Gastrocnemius medialis (tissue), 4 donors: ENCODE data around the gene TXK. TPM values are rescaled to one million over a fixed set of nuclear protein-coding genes. Genes with fewer than 3 reads are reported as not detected.
"Not testable (repeated sequence)": the region's sequence is repeated elsewhere in the genome, so short reads cannot be mapped to it uniquely, and the experiment has no call there.

Experiments used
- ATAC-seq, 2 donors: fragments of 150-250 bp; one replicate each; pipeline ENCODE4 v1.9.1; 2016
- DNase-seq, 2 donors: peaks; one replicate each; pipeline ENCODE4 v3.0.0-alpha.2; 2019
- H3K27ac ChIP-seq, 4 donors: fragments of 200-600 bp; sonication (generic); 1 replicate in 1 of 4; 2 replicates in 3 of 4; pipeline ENCODE4 v1.5.1; 2016 to 2018; ENCODE audit warnings: mild to moderate bottlenecking in 2 of 4, moderate library complexity in 1 of 4
- H3K27me3 ChIP-seq, 3 donors: fragments of 200-600 bp; sonication (generic) in 2 of 3; 1 replicate in 1 of 3; 2 replicates in 2 of 3; pipeline versions ENCODE4 v1.5.1 to v1.6.0; 2016 to 2019; ENCODE audit warnings: mild to moderate bottlenecking in 1 of 3, moderate library complexity in 1 of 3
- H3K36me3 ChIP-seq, 2 donors: fragments of 200-600 bp; sonication (generic) in 1 of 2; one replicate each; pipeline ENCODE4 v1.5.1; 2017 to 2018
- H3K4me1 ChIP-seq, 2 donors: fragments of 200-600 bp; sonication (generic) in 1 of 2; one replicate each; pipeline ENCODE4 v1.5.1; 2016 to 2017; ENCODE audit warnings: mild to moderate bottlenecking in 2 of 2
- H3K4me3 ChIP-seq, 4 donors: fragments of 200-600 bp; sonication (generic) in 3 of 4; 1 replicate in 1 of 4; 2 replicates in 3 of 4; pipeline ENCODE4 v1.5.1; 2016 to 2019; ENCODE audit warnings: mild to moderate bottlenecking in 2 of 4
- H3K9me3 ChIP-seq, 3 donors: fragments of 200-600 bp; sonication (generic) in 2 of 3; 1 replicate in 1 of 3; 2 replicates in 2 of 3; pipeline ENCODE4 v1.5.1; 2016 to 2019
- POLR2A ChIP-seq, 2 donors: fragments of 450-650 bp; IDR thresholded peaks; one replicate each; pipeline ENCODE4 v1.6.1; 2017; ENCODE audit warnings: antibody characterized with exemption in 2 of 2, mild to moderate bottlenecking in 2 of 2, moderate library complexity in 2 of 2
- in situ Hi-C, 4 donors: fragments of 200-750 bp; cut with MboI; loops; one replicate each; pipeline versions ENCODE4 v1.15.0 to v1.8.0; 2017; ENCODE audit warnings: low sequenced_read_pairs in 4 of 4
- intact Hi-C: fragments of 100-400 bp; cut with DNase I; formaldehyde crosslinking; loops from one replicate; pipeline ENCODE4 v1.15.1; 2023; ENCODE audit warnings: low total_unique reads
- total RNA-seq, 4 donors: library from RNA; depleted of rRNA; stranded (reverse); fragments of >200 nt; gene quantifications; one replicate each; pipeline versions ENCODE4 v1.1.0 to v1.2.3, GENCODE V29; 2016
- TF ChIP-seq, protein P1 (sequence below), 5 experiments: fragments of 450-650 bp in 3 of 5; fragments of 200-600 bp in 2 of 5; sonication (generic) in 2 of 5; IDR thresholded peaks in 4 of 5; conservative IDR thresholded peaks in 1 of 5; 1 replicate in 4 of 5; 2 replicates in 1 of 5; pipeline ENCODE4 v1.5.1; 2016 to 2019; ENCODE audit warnings: antibody characterized with exemption in 5 of 5, mild to moderate bottlenecking in 3 of 5, moderate library complexity in 3 of 5

The TXK gene
- total RNA-seq, 4 donors from 2014 or later = 0.66 to 0.81 TPM; not detected in 2

DNA sequence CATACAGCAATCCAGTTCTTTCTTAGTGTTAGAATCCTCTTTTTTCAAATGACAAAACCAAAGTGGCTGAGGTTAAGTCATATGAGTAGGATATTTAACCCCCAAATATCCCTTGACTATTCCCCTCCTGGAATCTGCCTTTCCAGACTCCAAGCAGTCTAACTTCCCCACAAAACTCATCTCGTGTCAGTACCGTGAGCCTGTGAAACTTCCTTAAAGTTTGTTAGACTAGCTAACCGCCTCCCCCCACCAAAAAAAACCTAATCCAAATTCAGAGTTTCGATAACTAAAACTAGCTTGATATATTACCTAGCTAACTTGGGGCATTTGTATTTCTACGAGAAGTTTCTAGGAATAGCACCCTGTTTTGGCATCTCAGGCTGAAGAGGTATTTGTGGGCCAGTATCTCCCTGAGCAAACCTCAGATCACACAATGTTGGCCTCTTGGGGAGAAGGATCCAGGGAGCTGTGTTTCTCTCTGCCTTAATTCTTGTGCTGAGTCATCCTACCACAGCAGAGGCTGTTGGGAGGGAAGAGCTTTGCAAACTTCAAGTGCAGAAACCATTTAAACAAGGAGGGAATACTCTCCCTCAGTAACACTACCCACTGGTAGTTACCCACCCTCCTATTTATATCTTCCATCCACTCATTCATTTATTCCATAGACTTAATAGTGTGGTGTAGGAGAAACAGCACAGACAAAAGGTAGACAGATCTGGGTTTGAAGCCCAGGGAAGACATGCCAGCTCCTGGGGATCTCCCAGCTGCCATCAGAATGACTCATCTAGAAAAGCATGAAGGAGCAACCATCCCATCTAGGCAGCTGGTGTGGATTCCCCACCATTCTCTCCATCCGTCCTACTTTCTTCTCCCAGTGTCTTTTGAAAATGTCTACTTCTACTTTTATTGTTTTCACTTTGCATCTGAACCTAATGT, 39.3 kb upstream of the TXK start:
- TF ChIP-seq, protein P1, sequence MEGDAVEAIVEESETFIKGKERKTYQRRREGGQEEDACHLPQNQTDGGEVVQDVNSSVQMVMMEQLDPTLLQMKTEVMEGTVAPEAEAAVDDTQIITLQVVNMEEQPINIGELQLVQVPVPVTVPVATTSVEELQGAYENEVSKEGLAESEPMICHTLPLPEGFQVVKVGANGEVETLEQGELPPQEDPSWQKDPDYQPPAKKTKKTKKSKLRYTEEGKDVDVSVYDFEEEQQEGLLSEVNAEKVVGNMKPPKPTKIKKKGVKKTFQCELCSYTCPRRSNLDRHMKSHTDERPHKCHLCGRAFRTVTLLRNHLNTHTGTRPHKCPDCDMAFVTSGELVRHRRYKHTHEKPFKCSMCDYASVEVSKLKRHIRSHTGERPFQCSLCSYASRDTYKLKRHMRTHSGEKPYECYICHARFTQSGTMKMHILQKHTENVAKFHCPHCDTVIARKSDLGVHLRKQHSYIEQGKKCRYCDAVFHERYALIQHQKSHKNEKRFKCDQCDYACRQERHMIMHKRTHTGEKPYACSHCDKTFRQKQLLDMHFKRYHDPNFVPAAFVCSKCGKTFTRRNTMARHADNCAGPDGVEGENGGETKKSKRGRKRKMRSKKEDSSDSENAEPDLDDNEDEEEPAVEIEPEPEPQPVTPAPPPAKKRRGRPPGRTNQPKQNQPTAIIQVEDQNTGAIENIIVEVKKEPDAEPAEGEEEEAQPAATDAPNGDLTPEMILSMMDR (IDR thresholded peaks at IDR 0.05 in 4 of 5, conservative IDR thresholded peaks at IDR 0.05 in 1 of 5) = no peak
- TF ChIP-seq POLR2A (IDR thresholded peaks at IDR 0.05) = no peak
- H3K9me3 ChIP-seq = no peaks in the 10 kb centered on the region
- peaks cover 0 to 12% of the 10 kb centered on the region in 2 donors for H3K4me1 ChIP-seq
- ATAC-seq (peak in 1 of 2 donors; percentile 49), DNase-seq (no peak)
- H3K27ac ChIP-seq = no peak overlapping the region
- H3K4me3 ChIP-seq = no peak overlapping the region
- no peaks in the 10 kb centered on the region for H3K36me3 ChIP-seq
- intact Hi-C loops = no loop called here
- in situ Hi-C loops = no loop called here
- no peaks in the 10 kb centered on the region for H3K27me3 ChIP-seq

DNA sequence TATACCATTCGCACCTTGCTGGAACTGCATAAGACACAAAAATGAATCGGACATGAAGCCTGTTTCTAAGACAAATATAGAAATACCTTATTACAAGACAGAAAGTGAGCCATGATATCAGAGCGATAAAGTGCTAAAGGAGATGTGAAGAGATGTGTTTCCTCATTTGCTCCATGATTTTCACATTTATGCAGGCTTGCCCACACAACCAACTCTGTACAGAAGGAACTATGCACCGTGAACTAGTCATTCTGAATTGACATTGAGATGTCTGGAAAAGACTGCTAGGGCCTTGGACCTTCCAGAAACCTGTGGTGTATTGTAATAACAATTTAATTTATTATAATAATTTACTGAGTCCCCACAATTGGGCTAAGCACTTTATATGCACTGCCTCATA, 38.6 kb upstream of the TXK start:
- Histone ChIP-seq H3K27me3 (no peaks in the 10 kb centered on the region), H3K4me3 (no peak overlapping the region), H3K4me1 (peaks cover 0 to 12% of the 10 kb centered on the region in 2 donors), H3K9me3 (no peaks in the 10 kb centered on the region), H3K36me3 (peaks cover 0 to under 1% of the 10 kb centered on the region in 2 donors), H3K27ac (no peak overlapping the region)
- in situ Hi-C loops (no loop called here), intact Hi-C loops (no loop called here)
- TF ChIP-seq POLR2A (IDR thresholded peaks at IDR 0.05) = no peak
- TF ChIP-seq, protein P1 (IDR thresholded peaks at IDR 0.05 in 4 of 5, conservative IDR thresholded peaks at IDR 0.05 in 1 of 5) = no peak
- ATAC-seq (no peak), DNase-seq (no peak)

DNA sequence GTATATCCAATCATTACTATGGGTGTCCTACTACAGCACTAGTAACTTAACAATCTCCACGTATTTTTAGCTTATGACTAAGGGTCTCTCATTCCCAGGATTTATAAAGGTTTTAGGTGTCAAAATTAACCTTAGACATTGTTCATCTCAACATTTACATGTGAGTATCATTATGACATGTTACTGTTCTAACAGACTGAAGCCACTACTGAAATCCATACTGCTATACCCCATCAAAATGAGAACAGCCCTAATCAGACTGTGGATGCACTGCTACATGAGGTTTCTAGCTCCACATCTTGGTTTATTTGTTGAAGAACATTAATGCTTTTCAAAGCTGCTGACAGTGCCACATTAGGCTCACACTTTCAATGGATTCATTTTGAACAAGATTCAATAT, 35.6 kb upstream of the TXK start:
- Histone ChIP-seq H3K4me1 (peaks cover 0 to 12% of the 10 kb centered on the region in 2 donors), H3K27ac (no peak overlapping the region), H3K36me3 (peaks cover 0 to 5% of the 10 kb centered on the region in 2 donors), H3K4me3 (no peak overlapping the region), H3K9me3 (no peaks in the 10 kb centered on the region), H3K27me3 (no peaks in the 10 kb centered on the region)
- in situ Hi-C loops = no loop called here
- TF ChIP-seq, protein P1 (IDR thresholded peaks at IDR 0.05 in 4 of 5, conservative IDR thresholded peaks at IDR 0.05 in 1 of 5) = no peak
- no peak for TF ChIP-seq POLR2A (IDR thresholded peaks at IDR 0.05)
- intact Hi-C loops = no loop called here
- ATAC-seq (no peak), DNase-seq (no peak)

DNA sequence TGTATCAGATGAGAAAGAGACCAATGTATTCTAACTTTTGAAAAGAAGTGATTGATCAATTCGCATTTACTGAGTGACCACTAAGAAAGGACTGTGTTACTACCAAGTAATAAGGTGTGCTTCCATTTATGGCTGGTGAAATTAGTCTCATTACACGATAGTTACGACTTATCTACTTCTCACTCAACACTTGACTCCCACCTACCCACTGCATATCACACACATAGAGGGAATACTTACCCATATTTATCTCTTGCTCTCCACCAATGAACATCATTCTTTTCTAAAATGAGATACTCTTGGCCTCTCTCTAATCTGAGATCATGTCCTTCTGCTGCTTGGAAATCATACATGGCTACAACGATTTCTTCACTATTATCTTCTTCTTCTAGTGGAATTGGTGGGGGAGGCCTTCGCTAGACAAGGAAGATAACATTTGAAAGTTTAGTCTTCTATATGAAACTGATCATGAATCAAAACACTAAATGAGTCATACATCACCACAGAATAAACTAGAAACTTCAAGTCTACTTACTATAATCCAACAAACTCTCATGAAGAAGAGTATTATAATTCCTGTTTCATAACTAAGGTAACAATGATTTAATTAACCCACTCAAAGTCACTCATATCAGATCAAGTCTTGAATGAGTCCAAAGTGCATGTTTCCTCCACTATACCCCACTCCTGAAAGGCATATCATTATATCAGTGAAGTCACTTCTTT, 33.7 kb upstream of the TXK start:
- intact Hi-C loops = no loop called here
- no peak for DNase-seq
- H3K4me1 ChIP-seq = no peaks in the 10 kb centered on the region
- no peaks in the 10 kb centered on the region for H3K27me3 ChIP-seq
- H3K27ac ChIP-seq = no peak overlapping the region
- no peak for TF ChIP-seq POLR2A (IDR thresholded peaks at IDR 0.05)
- ATAC-seq = no peak
- in situ Hi-C loops = no loop called here
- no peak overlapping the region for H3K4me3 ChIP-seq
- H3K9me3 ChIP-seq = no peaks in the 10 kb centered on the region
- H3K36me3 ChIP-seq = peaks cover 0 to 5% of the 10 kb centered on the region in 2 donors

DNA sequence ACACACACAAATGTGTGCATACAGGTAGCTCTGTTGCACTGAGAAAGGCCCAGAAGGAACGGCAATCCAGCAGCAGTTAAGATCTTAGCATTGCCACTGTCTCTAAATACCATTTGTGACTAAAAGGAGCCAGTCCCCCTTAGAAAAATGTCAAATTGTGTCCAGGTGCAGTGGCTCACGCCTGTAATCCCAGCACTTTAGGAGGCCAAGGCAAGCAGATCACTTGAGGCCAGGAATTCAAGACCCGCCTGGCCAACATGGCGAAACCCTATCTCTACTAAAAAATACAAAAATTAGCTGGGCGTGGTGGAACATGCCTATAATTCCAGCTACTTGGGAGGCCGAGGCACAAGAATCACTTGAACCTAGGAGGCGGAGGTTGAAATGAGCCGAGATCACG, 30.5 kb upstream of the TXK start:
- H3K4me1 ChIP-seq, ATAC-seq, H3K4me3 ChIP-seq, H3K27me3 ChIP-seq, H3K36me3 ChIP-seq, H3K27ac ChIP-seq, DNase-seq, intact Hi-C loops, in situ Hi-C loops, H3K9me3 ChIP-seq: not testable (repeated sequence)
